H1 (cell line): ENCODE results near the gene SPATA16. TPM values are rescaled to one million over a fixed set of nuclear protein-coding genes. Genes with fewer than 3 reads are reported as not detected.

Source experiments
- BRCA1 ChIP-seq: IDR thresholded peaks from 2 replicates; pipeline ENCODE4 v1.6.1; 2012; ENCODE audit warnings: low read depth, low read length, improper control_type of control experiment
- CBX8 ChIP-seq: fragments of 300-800, 300-1000 bp; sonication (generic); IDR thresholded peaks from 2 replicates; pipeline ENCODE4 v1.7.1; 2016; ENCODE audit warnings: low read depth, low read length, borderline replicate concordance
- CEBPB ChIP-seq: IDR thresholded peaks from 2 replicates; pipeline ENCODE4 v1.6.1; 2012; ENCODE audit warnings: low read depth, low read length
- CHD7 ChIP-seq: fragments of 300-600 bp; sonication (generic); IDR thresholded peaks from 2 replicates; pipeline ENCODE4 v1.7.1; 2012; ENCODE audit warnings: low read length, moderate library complexity, mild to moderate bottlenecking, inconsistent platforms; ENCODE audit not compliant: insufficient replicate concordance
- POLR2AphosphoS5 ChIP-seq: IDR thresholded peaks from 2 replicates; pipeline ENCODE4 v1.6.1; 2011; ENCODE audit warnings: low read depth, low read length
- RXRA ChIP-seq: IDR thresholded peaks from 2 replicates; pipeline ENCODE4 v1.6.1; 2011; ENCODE audit warnings: low read depth, mild to moderate bottlenecking, low read length, moderate library complexity; ENCODE audit not compliant: insufficient read depth
- SAP30 ChIP-seq: fragments of 300-600 bp; sonication (generic); IDR thresholded peaks from 2 replicates; pipeline ENCODE4 v1.7.1; 2012; ENCODE audit warnings: low read length, moderate library complexity, mild to moderate bottlenecking, inconsistent platforms; ENCODE audit not compliant: insufficient read depth, insufficient replicate concordance
- polyA plus RNA-seq, 7 experiments: library from polyadenylated mRNA; depleted of rRNA in 3 of 7; stranded (reverse) in 5 of 7; unstranded in 2 of 7; fragments of >200 nt in 5 of 7; fragments of 200-250 nt in 2 of 7; gene quantifications; 1 replicate in 5 of 7; 2 replicates in 1 of 7; 4 replicates in 1 of 7; pipeline versions ENCODE4 v1.2.1 to v1.2.3, GENCODE V29; 2011 to 2013; ENCODE audit warnings: missing spikeins in 2 of 7, mixed read lengths in 2 of 7
- total RNA-seq: library from RNA; stranded (reverse); fragmentation: NEBNext Ultra II Directional; extraction: Animal tissue kit (Norgen Biotek cat#: 25700); gene quantifications from 2 replicates; pipeline ENCODE4 v1.2.1, GENCODE V29; 2021

Gene SPATA16
- total and polyA plus RNA-seq, 2 of the 8 experiments (the other 6 are each of a cell fraction or from before 2014, with no cell fraction given) = 0.05 to 2.7 TPM

- TF ChIP-seq CHD7 (no peak), BRCA1 (no peak), CEBPB (no peak), POLR2AphosphoS5 (no peak), CBX8 (no peak), RXRA (no peak), SAP30 (no peak)
Observed at GRCh38 chr3:172931746-172932285, 209.2 kb downstream of the SPATA16 start (continued).
